Measurements from ENCODE around the gene PRKG1.
"Not testable (repeated sequence)": the region's sequence is repeated elsewhere in the genome, so short reads cannot be mapped to it uniquely, and the experiment has no call there.

PRKG1 gene

DNA sequence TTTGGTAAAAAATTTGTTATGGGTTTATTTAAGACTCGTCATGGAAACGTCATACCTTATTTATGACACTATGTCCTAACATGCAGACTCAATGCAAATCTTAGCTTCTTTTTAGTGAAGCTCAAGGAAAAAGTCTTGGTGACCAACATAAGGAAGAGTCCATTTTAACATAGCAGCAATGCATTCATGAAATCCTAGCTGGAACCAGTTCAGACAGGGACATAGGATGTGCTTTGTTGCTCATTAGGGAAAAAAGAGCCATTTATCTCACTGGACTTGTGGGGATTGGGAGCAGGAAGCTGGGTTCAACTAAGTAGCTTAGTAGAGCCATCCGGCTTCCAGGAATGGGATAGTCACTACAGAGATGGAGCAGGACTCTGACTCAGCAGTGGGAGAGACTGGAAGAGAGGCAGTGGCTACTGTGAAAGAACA lies 1139.0 kb downstream of the PRKG1 start:
- Mint-ChIP-seq H3K36me3 (no peaks in the 10 kb centered on the region), H3K27me3 (peaks cover 3% of the 10 kb centered on the region), H3K27ac (peak overlapping the region; percentile 31), H3K9me3 (no peaks in the 10 kb centered on the region), H3K4me1 (peaks cover 16% of the 10 kb centered on the region), H3K4me3 (no peak overlapping the region)
- ATAC-seq (ENCODE audit: low read depth), result no peak
- no peak for DNase-seq (ENCODE audit: low spot score in 2 of 2)

- Mint-ChIP-seq H3K27ac (no peak overlapping the region), H3K27me3 (no peaks in the 10 kb centered on the region), H3K4me3 (no peak overlapping the region), H3K4me1 (peaks cover 16% of the 10 kb centered on the region), H3K36me3 (no peaks in the 10 kb centered on the region), H3K9me3 (no peaks in the 10 kb centered on the region)
- ATAC-seq (ENCODE audit: low read depth), result peak; percentile 66
- DNase-seq (ENCODE audit: low spot score in 2 of 2), result peak; percentile 30 to 44
Observed at GRCh38 chr10:52215745-52216361, 1141.6 kb downstream of the PRKG1 start.

GRCh38 chr10:52216852-52217251 lies 1142.6 kb downstream of the PRKG1 start:
- Mint-ChIP-seq H3K36me3 (no peaks in the 10 kb centered on the region), H3K27ac (no peak overlapping the region)
- no peak for DNase-seq (ENCODE audit: low spot score in 2 of 2)

DNA sequence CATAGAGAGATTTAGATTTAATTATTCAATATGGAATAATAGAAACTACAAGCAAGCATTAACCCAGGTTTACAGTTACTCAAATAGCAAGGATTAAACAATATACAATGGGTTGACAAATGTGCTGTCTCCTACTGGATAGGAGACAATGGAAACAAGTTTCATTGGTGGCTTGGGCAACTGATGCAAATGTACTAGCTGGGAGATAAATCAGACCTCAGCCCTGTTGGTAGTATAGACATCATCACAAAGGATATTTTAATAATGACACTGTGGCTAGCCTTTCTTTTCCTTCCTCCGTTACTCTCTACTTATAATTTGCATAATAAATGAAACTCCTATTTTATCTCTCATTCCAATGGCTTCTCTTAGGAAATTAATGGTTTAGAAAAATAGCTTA lies 1143.2 kb downstream of the PRKG1 start:
- Mint-ChIP-seq H3K27me3 (no peaks in the 10 kb centered on the region), H3K27ac (no peak overlapping the region), H3K36me3 (no peaks in the 10 kb centered on the region), H3K9me3 (no peaks in the 10 kb centered on the region), H3K4me1 (peaks cover 16% of the 10 kb centered on the region), H3K4me3 (no peak overlapping the region)
- DNase-seq (ENCODE audit: low spot score in 2 of 2) (no peak), ATAC-seq (ENCODE audit: low read depth) (no peak)

More at GRCh38 chr10:52216852-52217251, 1142.6 kb downstream of the PRKG1 start:
- H3K4me1 Mint-ChIP-seq, result peaks cover 16% of the 10 kb centered on the region
- peak; percentile 72 for ATAC-seq (ENCODE audit: low read depth)
- H3K9me3 Mint-ChIP-seq, result no peaks in the 10 kb centered on the region
- H3K27me3 Mint-ChIP-seq, result no peaks in the 10 kb centered on the region
- H3K4me3 Mint-ChIP-seq, result no peak overlapping the region

DNA sequence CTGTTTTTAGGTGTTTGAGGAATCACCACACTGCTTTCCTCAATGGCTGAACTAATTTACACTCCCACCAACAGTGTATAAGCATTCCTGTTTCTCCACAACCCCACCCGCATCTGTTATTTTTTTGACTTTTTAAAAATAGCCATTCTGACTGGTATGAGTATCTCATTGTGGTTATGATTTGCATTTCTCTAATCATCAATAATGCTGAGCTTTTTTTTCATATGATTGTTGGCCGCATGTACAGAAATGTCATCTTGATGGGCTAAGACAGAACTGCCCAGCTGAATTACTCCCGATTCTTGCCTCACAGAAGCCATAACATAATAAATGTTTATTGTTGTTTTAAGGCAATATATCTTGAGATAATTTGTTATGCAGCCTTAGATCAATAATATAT lies 1146.7 kb downstream of the PRKG1 start:
- Mint-ChIP-seq H3K9me3 (no peaks in the 10 kb centered on the region), H3K27ac (no peak overlapping the region), H3K4me1 (peaks cover 13% of the 10 kb centered on the region), H3K4me3 (no peak overlapping the region), H3K36me3 (no peaks in the 10 kb centered on the region), H3K27me3 (no peaks in the 10 kb centered on the region)
- DNase-seq (ENCODE audit: low spot score in 2 of 2) (no peak), ATAC-seq (ENCODE audit: low read depth) (no peak)

- ATAC-seq (ENCODE audit: low read depth) (no peak), DNase-seq (ENCODE audit: low spot score in 2 of 2) (no peak)
- peaks cover 9% of the 10 kb centered on the region for H3K4me1 Mint-ChIP-seq
- H3K27ac Mint-ChIP-seq, result no peak overlapping the region
- H3K36me3 Mint-ChIP-seq, result no peaks in the 10 kb centered on the region
- H3K4me3 Mint-ChIP-seq, result no peak overlapping the region
- no peaks in the 10 kb centered on the region for H3K27me3 Mint-ChIP-seq
- H3K9me3 Mint-ChIP-seq, result no peaks in the 10 kb centered on the region
Observed at GRCh38 chr10:52221923-52222322, 1147.6 kb downstream of the PRKG1 start.

- Mint-ChIP-seq H3K27ac (no peak overlapping the region), H3K27me3 (no peaks in the 10 kb centered on the region), H3K4me1 (peaks cover 2% of the 10 kb centered on the region), H3K36me3 (no peaks in the 10 kb centered on the region), H3K4me3 (no peak overlapping the region), H3K9me3 (no peaks in the 10 kb centered on the region)
- no peak for ATAC-seq (ENCODE audit: low read depth)
- DNase-seq (ENCODE audit: low spot score in 2 of 2), result no peak
Observed at GRCh38 chr10:52226197-52226847, 1152.0 kb downstream of the PRKG1 start.

- Mint-ChIP-seq H3K4me1 (peaks cover 9% of the 10 kb centered on the region), H3K36me3 (no peaks in the 10 kb centered on the region), H3K27ac (no peak overlapping the region), H3K9me3 (no peaks in the 10 kb centered on the region), H3K4me3 (no peak overlapping the region), H3K27me3 (no peaks in the 10 kb centered on the region)
- ATAC-seq (ENCODE audit: low read depth), result no peak
- no peak for DNase-seq (ENCODE audit: low spot score in 2 of 2)
Observed at GRCh38 chr10:52228556-52228955, 1154.3 kb downstream of the PRKG1 start.

GRCh38 chr10:52229291-52229931 lies 1155.1 kb downstream of the PRKG1 start:
- no peaks in the 10 kb centered on the region for H3K9me3 Mint-ChIP-seq
- ATAC-seq (ENCODE audit: low read depth) (no peak), DNase-seq (ENCODE audit: low spot score in 2 of 2) (no peak)
- peaks cover 9% of the 10 kb centered on the region for H3K4me1 Mint-ChIP-seq
- no peaks in the 10 kb centered on the region for H3K27me3 Mint-ChIP-seq
- H3K36me3 Mint-ChIP-seq, result no peaks in the 10 kb centered on the region
- H3K4me3 Mint-ChIP-seq, result no peak overlapping the region
- H3K27ac Mint-ChIP-seq, result no peak overlapping the region

DNA sequence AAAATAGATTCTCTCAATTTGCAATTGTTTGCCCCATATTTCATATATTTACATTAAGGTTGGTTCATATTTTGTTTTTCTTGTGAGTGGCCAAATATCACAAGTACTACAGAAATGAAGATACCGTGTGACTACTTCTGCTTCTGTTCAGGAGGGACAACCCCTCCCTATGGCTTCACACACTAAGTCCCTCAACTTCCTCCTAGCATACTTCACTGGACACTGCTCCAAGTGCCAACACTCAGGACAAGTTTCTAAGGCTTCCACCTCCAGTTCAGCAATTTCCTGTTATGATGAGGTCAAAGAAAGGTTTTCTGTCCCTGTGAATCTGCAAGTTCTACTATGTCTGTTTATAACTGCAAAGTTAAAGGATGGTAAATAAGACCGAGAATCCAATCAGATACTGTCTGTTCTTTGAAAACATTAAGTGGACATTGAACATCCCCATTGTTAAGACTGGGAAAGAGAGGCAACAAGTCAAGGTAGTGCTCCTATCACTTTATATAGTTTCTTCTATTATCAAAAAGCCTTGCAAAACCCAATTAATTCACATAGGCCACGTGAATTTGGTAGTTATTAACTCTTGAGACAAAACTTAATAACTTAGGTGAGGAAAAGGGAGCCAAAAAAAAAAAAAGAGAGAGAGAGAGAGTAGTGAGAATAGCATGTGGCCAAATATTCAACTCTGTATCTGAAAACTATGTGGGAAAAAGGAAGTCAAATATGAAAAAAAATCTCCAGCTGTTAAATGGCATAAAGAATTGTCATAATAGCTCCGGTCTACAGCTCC lies 1158.5 kb downstream of the PRKG1 start:
- Mint-ChIP-seq H3K36me3 (no peaks in the 10 kb centered on the region), H3K4me1 (peaks cover 9% of the 10 kb centered on the region), H3K27ac (no peak overlapping the region), H3K9me3 (no peaks in the 10 kb centered on the region), H3K27me3 (no peaks in the 10 kb centered on the region), H3K4me3 (peak overlapping the region; percentile 73)
- ATAC-seq (ENCODE audit: low read depth) (peak; percentile 70), DNase-seq (ENCODE audit: low spot score in 2 of 2) (no peak)

DNA sequence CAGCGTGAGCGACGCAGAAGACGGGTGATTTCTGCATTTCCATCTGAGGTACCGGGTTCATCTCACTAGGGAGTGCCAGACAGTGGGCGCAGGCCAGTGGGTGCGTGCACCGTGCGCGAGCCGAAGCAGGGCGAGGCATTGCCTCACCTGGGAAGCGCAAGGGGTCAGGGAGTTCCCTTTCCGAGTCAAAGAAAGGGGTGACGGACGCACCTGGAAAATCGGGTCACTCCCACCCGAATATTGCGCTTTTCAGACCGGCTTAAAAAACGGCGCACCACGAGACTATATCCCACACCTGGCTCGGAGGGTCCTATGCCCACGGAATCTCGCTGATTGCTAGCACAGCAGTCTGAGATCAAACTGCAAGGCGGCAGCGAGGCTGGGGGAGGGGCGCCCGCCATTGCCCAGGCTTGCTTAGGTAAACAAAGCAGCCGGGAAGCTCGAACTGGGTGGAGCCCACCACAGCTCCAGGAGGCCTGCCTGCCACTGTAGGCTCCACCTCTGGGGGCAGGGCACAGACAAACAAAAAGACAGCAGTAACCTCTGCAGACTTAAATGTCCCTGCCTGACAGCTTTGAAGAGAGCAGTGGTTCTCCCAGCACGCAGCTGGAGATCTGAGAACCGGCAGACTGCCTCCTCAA lies 1159.2 kb downstream of the PRKG1 start:
- H3K4me3 Mint-ChIP-seq, result peak overlapping the region; percentile 73
- DNase-seq (ENCODE audit: low spot score in 2 of 2); H3K27me3 Mint-ChIP-seq; H3K36me3 Mint-ChIP-seq; H3K4me1 Mint-ChIP-seq; H3K9me3 Mint-ChIP-seq; H3K27ac Mint-ChIP-seq: not testable (repeated sequence)
- peak; percentile 24 for ATAC-seq (ENCODE audit: low read depth)

GRCh38 chr10:52239771-52240170 lies 1165.5 kb downstream of the PRKG1 start:
- Mint-ChIP-seq H3K4me3 (no peak overlapping the region), H3K4me1 (no peaks in the 10 kb centered on the region), H3K36me3 (no peaks in the 10 kb centered on the region), H3K27ac (no peak overlapping the region), H3K27me3 (no peaks in the 10 kb centered on the region), H3K9me3 (no peaks in the 10 kb centered on the region)
- ATAC-seq (ENCODE audit: low read depth), result no peak
- no peak for DNase-seq (ENCODE audit: low spot score in 2 of 2)

GRCh38 chr10:52245547-52245946 lies 1171.3 kb downstream of the PRKG1 start:
- Mint-ChIP-seq H3K27ac (no peak overlapping the region), H3K4me3 (no peak overlapping the region), H3K36me3 (no peaks in the 10 kb centered on the region), H3K4me1 (no peaks in the 10 kb centered on the region), H3K9me3 (peaks cover 2% of the 10 kb centered on the region), H3K27me3 (peaks cover 1% of the 10 kb centered on the region)
- no peak for DNase-seq (ENCODE audit: low spot score in 2 of 2)
- ATAC-seq (ENCODE audit: low read depth), result no peak

DNA sequence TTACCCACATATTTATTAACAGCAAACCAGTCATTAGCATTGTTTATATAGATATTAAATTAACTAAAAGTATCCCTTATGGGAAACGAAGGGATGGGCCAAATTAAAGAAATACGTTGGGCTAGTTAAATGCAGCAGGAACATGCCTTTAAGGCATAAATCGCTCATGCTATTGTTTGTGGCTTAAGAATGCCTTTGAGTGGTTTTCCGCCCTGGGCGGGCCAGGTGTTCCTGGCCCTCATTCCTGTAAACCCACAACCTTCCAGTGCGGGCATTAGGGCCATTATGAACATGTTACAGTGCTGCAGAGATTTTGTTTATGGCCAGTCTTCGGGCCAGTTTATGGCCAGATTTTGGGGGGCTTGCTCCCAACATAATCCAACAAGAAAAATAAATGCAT lies 1173.6 kb downstream of the PRKG1 start:
- not testable (repeated sequence) for H3K27me3 Mint-ChIP-seq; H3K27ac Mint-ChIP-seq; ATAC-seq (ENCODE audit: low read depth); H3K4me3 Mint-ChIP-seq; H3K4me1 Mint-ChIP-seq; H3K9me3 Mint-ChIP-seq; H3K36me3 Mint-ChIP-seq; DNase-seq (ENCODE audit: low spot score in 2 of 2)
